Activated CD4-positive, CD25-positive, alpha-beta regulatory T cell treated with anti-CD3 and anti-CD28 coated beads, Interleukin-2, amount 50 U/mL, for 72 hours (primary cell): ENCODE measurements around the gene ATXN2.

Experiments used
- DNase-seq: peaks from one replicate; pipeline ENCODE4 v3.0.0; 2021

Gene ATXN2

GRCh38 chr12:111435661-111436201 is 163.4 kb downstream of the ATXN2 start:
- DNase-seq = no peak

- DNase-seq = peak; percentile 63
These were observed 164.3 kb downstream of the ATXN2 start for GRCh38 chr12:111434680-111435338.

- DNase-seq = no peak
These were observed 165.1 kb downstream of the ATXN2 start for GRCh38 chr12:111434049-111434448.

- DNase-seq = no peak
These were observed 167.3 kb downstream of the ATXN2 start for GRCh38 chr12:111431772-111432171.

GRCh38 chr12:111430433-111431353 is 168.4 kb downstream of the ATXN2 start:
- DNase-seq = no peak

- no peak for DNase-seq
These were observed 169.2 kb downstream of the ATXN2 start for GRCh38 chr12:111429828-111430432.

GRCh38 chr12:111428728-111429175 is 170.4 kb downstream of the ATXN2 start:
- no peak for DNase-seq

GRCh38 chr12:111428081-111428727 is 170.9 kb downstream of the ATXN2 start:
- DNase-seq = no peak

GRCh38 chr12:111427417-111428074 is 171.6 kb downstream of the ATXN2 start:
- DNase-seq = no peak

- DNase-seq = no peak
These were observed 172.6 kb downstream of the ATXN2 start for GRCh38 chr12:111426344-111427185.

GRCh38 chr12:111425655-111426054 is 173.5 kb downstream of the ATXN2 start:
- no peak for DNase-seq

GRCh38 chr12:111424793-111425251 is 174.3 kb downstream of the ATXN2 start:
- no peak for DNase-seq

GRCh38 chr12:111424189-111424792 is 174.8 kb downstream of the ATXN2 start:
- no peak for DNase-seq

GRCh38 chr12:111420494-111420893 is 178.6 kb downstream of the ATXN2 start:
- DNase-seq = no peak

GRCh38 chr12:111419784-111420183 is 179.3 kb downstream of the ATXN2 start:
- no peak for DNase-seq

GRCh38 chr12:111418594-111418880 is 180.6 kb downstream of the ATXN2 start:
- no peak for DNase-seq

- DNase-seq = no peak
These were observed 181.1 kb downstream of the ATXN2 start for GRCh38 chr12:111417784-111418593.

- DNase-seq = no peak
These were observed 181.8 kb downstream of the ATXN2 start for GRCh38 chr12:111417290-111417689.

- DNase-seq = no peak
These were observed 184.3 kb downstream of the ATXN2 start for GRCh38 chr12:111414711-111415252.
